Fibroblast of mammary gland (primary cell): ENCODE measurements around the gene BBX.

Source experiments
- DNase-seq: peaks from one replicate; pipeline ENCODE4 v3.0.0-alpha.2; 2010; ENCODE audit warnings: low read depth
- H3K4me3 ChIP-seq: 2 replicates; pipeline ENCODE4 v1.5.1; 2011; ENCODE audit warnings: low read depth, mild to moderate bottlenecking, low read length, moderate library complexity; ENCODE audit not compliant: control insufficient read depth
- TF ChIP-seq, protein P1 (sequence below): conservative IDR thresholded peaks from 2 replicates; pipeline ENCODE4 v1.5.1; 2011; ENCODE audit warnings: low read depth, low read length, inconsistent platforms; ENCODE audit not compliant: control insufficient read depth, insufficient read depth

Gene BBX

DNA sequence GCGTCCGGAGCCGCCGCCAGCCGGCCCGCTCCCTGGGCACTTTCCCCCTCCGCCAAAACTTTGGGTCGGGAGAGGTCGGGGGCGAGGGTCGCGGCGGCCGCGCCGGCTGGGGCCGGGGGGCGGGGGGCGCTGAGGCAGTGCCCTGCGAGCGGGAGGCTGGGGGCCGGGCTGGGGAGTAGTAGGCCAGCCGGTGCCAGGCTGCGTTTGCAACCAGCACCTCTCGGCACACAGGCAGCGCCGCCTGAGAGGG, 452 bp downstream of the BBX start:
- H3K4me3 ChIP-seq = peak overlapping the region; percentile 71
- TF ChIP-seq, protein P1, sequence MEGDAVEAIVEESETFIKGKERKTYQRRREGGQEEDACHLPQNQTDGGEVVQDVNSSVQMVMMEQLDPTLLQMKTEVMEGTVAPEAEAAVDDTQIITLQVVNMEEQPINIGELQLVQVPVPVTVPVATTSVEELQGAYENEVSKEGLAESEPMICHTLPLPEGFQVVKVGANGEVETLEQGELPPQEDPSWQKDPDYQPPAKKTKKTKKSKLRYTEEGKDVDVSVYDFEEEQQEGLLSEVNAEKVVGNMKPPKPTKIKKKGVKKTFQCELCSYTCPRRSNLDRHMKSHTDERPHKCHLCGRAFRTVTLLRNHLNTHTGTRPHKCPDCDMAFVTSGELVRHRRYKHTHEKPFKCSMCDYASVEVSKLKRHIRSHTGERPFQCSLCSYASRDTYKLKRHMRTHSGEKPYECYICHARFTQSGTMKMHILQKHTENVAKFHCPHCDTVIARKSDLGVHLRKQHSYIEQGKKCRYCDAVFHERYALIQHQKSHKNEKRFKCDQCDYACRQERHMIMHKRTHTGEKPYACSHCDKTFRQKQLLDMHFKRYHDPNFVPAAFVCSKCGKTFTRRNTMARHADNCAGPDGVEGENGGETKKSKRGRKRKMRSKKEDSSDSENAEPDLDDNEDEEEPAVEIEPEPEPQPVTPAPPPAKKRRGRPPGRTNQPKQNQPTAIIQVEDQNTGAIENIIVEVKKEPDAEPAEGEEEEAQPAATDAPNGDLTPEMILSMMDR = no peak
- peak; percentile 12 for DNase-seq

DNA sequence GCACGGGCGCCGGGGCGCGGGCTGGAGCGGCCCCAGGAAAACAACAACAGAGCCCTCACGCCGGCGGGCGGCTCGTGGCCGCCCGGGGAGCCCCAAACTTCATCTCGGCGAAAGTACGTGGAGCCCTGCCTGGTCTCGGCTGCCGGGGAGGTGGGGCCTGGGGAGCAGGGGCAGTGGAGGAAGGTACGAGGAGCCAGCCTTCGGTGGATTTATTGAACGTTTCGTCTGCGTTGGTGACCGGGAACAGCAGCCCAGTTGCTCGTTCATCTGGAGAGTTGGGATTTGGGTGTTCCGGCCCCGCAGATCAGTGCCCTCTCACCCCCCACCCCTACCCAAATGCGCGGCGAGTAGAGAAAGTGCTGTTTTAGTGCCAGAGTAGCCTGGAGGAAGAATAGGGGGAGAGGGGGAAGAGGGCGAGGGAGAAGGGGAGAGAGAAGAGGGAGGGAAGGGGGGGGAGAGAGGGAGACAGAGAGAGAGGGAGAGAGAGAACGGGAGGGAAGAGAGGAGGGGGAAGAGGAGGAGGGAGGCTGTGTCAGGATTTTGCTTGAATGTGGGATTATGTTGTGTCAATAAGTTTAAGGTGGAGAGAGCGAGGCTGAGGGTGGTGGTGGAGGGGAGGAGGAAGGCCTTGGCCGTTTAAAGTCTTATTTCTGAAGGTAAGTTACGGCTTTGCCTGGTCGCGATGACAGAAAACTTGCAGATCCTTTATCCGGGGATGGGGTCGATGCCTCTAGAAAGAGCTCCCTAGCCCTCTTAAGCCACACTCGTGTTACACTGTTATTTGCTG, 970 bp downstream of the BBX start:
- peak overlapping the region; percentile 71 for H3K4me3 ChIP-seq
- TF ChIP-seq, protein P1 = no peak
- DNase-seq = peak; percentile 54

DNA sequence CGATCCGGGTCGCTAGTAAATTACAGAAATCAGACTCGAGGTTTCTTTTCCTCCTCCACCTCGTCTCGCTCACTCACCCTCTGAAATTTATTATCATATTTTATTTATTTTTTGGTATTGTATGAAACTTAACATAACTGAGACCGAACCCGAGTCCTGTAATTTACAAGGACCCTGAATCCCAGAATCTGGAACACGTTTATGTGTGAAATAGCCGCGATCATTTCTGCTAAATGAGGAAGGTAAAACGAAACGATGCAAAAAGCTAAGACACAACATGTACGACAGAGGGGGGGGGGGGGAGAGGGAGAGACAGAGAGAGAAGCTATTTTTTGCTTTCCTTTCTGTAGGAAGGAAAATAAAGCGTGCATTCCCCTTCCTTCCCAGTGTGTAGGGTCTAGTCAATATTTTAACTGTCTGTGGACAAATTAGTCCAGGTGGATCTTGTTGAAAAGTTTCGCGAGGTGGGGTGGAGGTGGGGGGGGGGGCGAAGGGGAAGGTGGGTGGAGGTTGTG, 1.6 kb downstream of the BBX start:
- DNase-seq = peak; percentile 28
- TF ChIP-seq, protein P1 = no peak
- H3K4me3 ChIP-seq = peak overlapping the region; percentile 71

DNA sequence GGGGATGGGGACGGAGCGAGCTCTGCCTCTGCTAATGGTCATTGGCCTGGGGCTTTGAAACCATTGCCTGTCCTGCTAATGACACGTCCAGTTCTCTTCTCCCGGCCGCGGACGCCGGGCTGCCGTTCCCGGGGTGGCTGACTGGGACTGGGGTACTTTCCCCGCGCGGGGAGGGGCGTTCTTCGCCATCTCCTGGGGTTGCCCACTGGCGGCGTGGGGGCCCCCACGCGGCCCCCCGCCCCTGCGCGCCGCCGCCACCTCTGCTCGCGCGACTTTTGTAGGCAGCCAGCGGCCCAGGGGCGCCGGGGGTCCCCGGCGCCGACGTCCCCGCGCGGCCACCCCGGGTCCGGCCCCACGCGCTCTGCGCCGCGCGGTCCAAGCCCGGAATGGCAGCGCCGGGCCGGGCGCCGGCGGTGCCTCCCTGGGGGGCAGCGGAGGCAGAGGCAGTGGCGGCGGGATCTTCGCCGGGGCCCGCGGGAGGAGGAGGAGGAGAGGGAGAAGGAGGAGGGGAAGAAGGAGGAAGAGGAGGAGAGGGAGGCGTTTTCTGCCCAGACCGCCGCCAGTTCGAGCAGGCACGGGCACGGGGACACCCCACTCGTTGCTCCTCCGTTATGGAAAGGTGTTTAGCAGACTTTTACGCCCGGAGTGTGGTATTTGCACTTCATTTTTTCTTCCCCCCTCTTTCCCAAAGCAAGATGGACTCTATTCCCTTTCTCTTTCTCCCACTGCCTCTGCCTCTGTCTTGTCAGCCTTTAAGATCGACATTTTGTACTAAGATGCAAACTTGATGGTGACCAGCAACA, 2.3 kb downstream of the BBX start:
- TF ChIP-seq, protein P1 = no peak
- peak; percentile 58 for DNase-seq
- H3K4me3 ChIP-seq = peak overlapping the region; percentile 91

DNA sequence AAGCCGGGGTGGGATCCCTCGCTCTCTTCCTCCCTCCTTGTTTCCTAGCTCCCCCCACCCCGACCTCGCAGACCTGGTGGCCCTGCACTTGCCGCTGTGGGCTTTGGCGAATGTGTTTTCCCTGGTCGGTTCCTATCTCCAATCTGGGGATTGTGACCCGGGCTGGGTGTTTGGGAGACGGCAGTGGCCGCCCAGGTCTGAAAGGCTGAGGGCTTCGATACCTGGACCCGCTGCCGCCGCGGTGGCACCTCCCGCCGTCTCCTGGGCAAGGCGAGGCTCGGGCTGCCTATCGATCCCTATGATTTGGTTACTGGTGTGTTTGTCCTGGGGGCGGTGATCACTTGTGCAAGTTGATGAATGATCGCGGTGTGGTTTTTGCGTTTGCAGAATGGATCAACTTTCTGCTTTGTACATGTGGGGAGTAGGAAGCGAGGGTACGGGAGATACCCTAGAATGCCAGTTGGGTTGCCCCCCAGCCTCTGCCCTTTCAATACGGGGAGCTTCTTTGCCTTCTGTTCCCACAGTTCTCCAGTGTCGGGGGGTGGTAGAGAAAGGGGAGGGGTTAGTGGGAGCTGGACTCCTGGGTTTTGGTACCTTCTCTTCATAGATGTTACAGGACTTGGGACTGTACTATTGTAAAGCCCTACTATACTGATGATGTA, 3.0 kb downstream of the BBX start:
- H3K4me3 ChIP-seq = peak overlapping the region; percentile 91
- peak; percentile 1 for DNase-seq
- TF ChIP-seq, protein P1 = no peak

DNA sequence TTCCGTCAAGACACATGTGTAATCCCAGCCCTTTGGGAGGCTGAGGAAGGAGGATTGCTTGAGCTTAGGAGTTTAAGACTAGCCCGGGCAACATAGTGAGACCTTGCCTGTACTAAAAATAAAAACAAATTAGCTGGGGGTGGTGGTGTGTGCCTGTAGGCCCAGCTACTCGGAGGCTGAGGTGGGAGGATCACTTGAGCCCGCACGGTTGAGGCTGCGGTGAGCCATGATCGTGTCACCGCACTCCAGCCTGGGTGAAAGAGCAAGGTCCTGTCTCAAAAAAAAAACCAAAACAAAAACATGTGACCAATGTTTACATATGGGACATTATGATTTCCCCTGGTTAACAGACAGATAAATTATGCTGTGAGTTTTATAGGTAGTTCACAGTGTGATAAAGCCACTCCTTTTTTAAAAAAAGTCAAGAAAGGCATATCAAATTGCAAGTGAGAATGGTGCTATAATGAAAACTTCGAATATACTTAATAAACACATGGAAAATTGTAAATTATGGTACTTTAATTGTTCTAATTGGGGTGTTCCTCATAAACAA, 9.2 kb downstream of the BBX start:
- TF ChIP-seq, protein P1 = no peak
- no peak for DNase-seq
- no peak overlapping the region for H3K4me3 ChIP-seq
